CD14-positive monocyte (primary cell): ENCODE data around the gene C20orf141. TPM values are rescaled to one million over a fixed set of nuclear protein-coding genes. Genes with fewer than 3 reads are reported as not detected.

Source experiments
- DNase-seq, 3 donors: peaks; one replicate each; pipeline ENCODE4 v3.0.0-alpha.2; 2011 to 2022
- H2AFZ ChIP-seq: 2 replicates; pipeline ENCODE4 v1.6.0; 2012; ENCODE audit warnings: mild to moderate bottlenecking, low read depth, low read length, inconsistent platforms; ENCODE audit not compliant: insufficient read depth, poor library complexity, severe bottlenecking
- H3K27ac ChIP-seq, 2 donors: 1 replicate in 1 of 2; 2 replicates in 1 of 2; pipeline ENCODE4 v1.5.1; 2012 to 2013; ENCODE audit warnings: low read length in 2 of 2, control low read depth in 1 of 2, inconsistent platforms in 1 of 2, low read depth in 1 of 2, mild to moderate bottlenecking in 1 of 2
- H3K27me3 ChIP-seq, 2 donors: one replicate each; pipeline versions ENCODE4 v1.6.0 to v1.6.1; 2011 to 2013; ENCODE audit warnings: low read length in 2 of 2; ENCODE audit not compliant: control insufficient read depth in 2 of 2, insufficient read depth in 2 of 2
- H3K36me3 ChIP-seq, 2 donors: replicated peaks in 1 of 2; 1 replicate in 1 of 2; 2 replicates in 1 of 2; pipeline versions ENCODE4 v1.5.1 to v1.6.1; 2012 to 2013; ENCODE audit warnings: low read length in 2 of 2, control low read depth in 1 of 2, inconsistent platforms in 1 of 2, mild to moderate bottlenecking in 1 of 2; ENCODE audit not compliant: insufficient read depth in 2 of 2, control insufficient read depth in 1 of 2
- H3K4me1 ChIP-seq, 2 donors: 1 replicate in 1 of 2; 2 replicates in 1 of 2; pipeline versions ENCODE4 v1.5.1 to v1.6.1; 2012 to 2013; ENCODE audit warnings: low read length in 2 of 2, control low read depth in 1 of 2, inconsistent platforms in 1 of 2, mild to moderate bottlenecking in 1 of 2, moderate library complexity in 1 of 2; ENCODE audit not compliant: insufficient read depth in 2 of 2, control insufficient read depth in 1 of 2
- H3K4me2 ChIP-seq: replicated peaks from 2 replicates; pipeline ENCODE3; 2012; ENCODE audit warnings: low read length, moderate library complexity, mild to moderate bottlenecking; ENCODE audit not compliant: poor library complexity, severe bottlenecking; ENCODE audit errors: extremely low read depth
- H3K4me3 ChIP-seq, 3 experiments: fragments of 200-600 bp in 1 of 3; sonication (generic) in 1 of 3; replicated peaks in 1 of 3; 1 replicate in 2 of 3; 2 replicates in 1 of 3; pipeline ENCODE4 v1.5.1; 2011 to 2013; ENCODE audit warnings: low read length in 3 of 3, mild to moderate bottlenecking in 3 of 3, control low read depth in 2 of 3, low read depth in 2 of 3, inconsistent platforms in 1 of 3, moderate library complexity in 1 of 3
- H3K79me2 ChIP-seq: 2 replicates; pipeline ENCODE4 v1.6.0; 2012; ENCODE audit warnings: mild to moderate bottlenecking, control low read depth, inconsistent platforms, low read length, moderate library complexity; ENCODE audit not compliant: insufficient read depth
- H3K9ac ChIP-seq: 2 replicates; pipeline ENCODE4 v1.6.0; 2017; ENCODE audit warnings: low read length, mild to moderate bottlenecking; ENCODE audit not compliant: insufficient read depth, poor library complexity, severe bottlenecking
- H3K9me3 ChIP-seq, 2 donors: replicated peaks in 1 of 2; 1 replicate in 1 of 2; 2 replicates in 1 of 2; pipeline versions ENCODE4 v1.5.1 to v1.6.1; 2012 to 2013; ENCODE audit warnings: low read length in 2 of 2, control low read depth in 1 of 2; ENCODE audit not compliant: control insufficient read depth in 1 of 2, insufficient read depth in 1 of 2
- H4K20me1 ChIP-seq: 2 replicates; pipeline ENCODE4 v1.6.0; 2012; ENCODE audit warnings: mild to moderate bottlenecking, low read length, control low read depth, moderate library complexity; ENCODE audit not compliant: insufficient read depth
- H3K27ac Mint-ChIP-seq, 7 donors: one replicate each; pipeline ENCODE4 v1.8.0; 2020; ENCODE audit warnings: mild to moderate bottlenecking in 7 of 7, mixed read lengths in 7 of 7, moderate library complexity in 6 of 7, inconsistent platforms in 2 of 7
- H3K27me3 Mint-ChIP-seq, 3 donors: one replicate each; pipeline ENCODE4 v1.8.0; 2021 to 2022; ENCODE audit warnings: low read depth in 3 of 3, mild to moderate bottlenecking in 3 of 3, mixed read lengths in 3 of 3, moderate library complexity in 3 of 3, inconsistent platforms in 1 of 3
- H3K36me3 Mint-ChIP-seq, 2 donors: one replicate each; pipeline ENCODE4 v1.8.0; 2020; ENCODE audit warnings: mixed read lengths in 2 of 2, inconsistent platforms in 1 of 2, mild to moderate bottlenecking in 1 of 2
- H3K4me1 Mint-ChIP-seq: one replicate; pipeline ENCODE4 v1.8.0; 2020; ENCODE audit warnings: mild to moderate bottlenecking, mixed read lengths
- H3K4me3 Mint-ChIP-seq, 2 donors: one replicate each; pipeline ENCODE4 v1.8.0; 2020; ENCODE audit warnings: mild to moderate bottlenecking in 2 of 2, mixed read lengths in 2 of 2, moderate library complexity in 1 of 2
- H3K9me3 Mint-ChIP-seq, 7 donors: one replicate each; pipeline ENCODE4 v1.8.0; 2020 to 2022; ENCODE audit warnings: mixed read lengths in 7 of 7, mild to moderate bottlenecking in 6 of 7, moderate library complexity in 6 of 7, inconsistent platforms in 2 of 7
- CTCF ChIP-seq: fragments of 200-600 bp; IDR thresholded peaks from one replicate; pipeline ENCODE4 v1.8.0; 2022; ENCODE audit warnings: antibody characterized with exemption, mild to moderate bottlenecking
- WGBS: methylation state at CpG from one replicate; pipeline ENCODE4 v1.1.5; 2013; ENCODE audit warnings: missing lambda C conversion rate; ENCODE audit not compliant: insufficient coverage; 5-methylcytosine and 5-hydroxymethylcytosine counted together
- intact Hi-C, 2 donors: fragments of 100-400 bp; cut with micrococcal nuclease; formaldehyde crosslinking; loops; one replicate each; pipeline versions ENCODE4 v1.15.0 to v1.15.1; 2023
- polyA plus RNA-seq, 3 donors: library from polyadenylated mRNA; depleted of rRNA in 1 of 3; unstranded in 2 of 3; stranded (reverse) in 1 of 3; fragments of 300-500 nt in 2 of 3; fragments of >200 nt in 1 of 3; fragmentation: Illumina TruSeq in 2 of 3; gene quantifications; 1 replicate in 2 of 3; 2 replicates in 1 of 3; pipeline ENCODE4 v1.2.3, GENCODE V29; 2012 to 2021

C20orf141 gene
- polyA plus RNA-seq, 3 donors: not detected

- Histone ChIP-seq H3K4me3 (no peak overlapping the region), H3K79me2 (no peaks in the 10 kb centered on the region), H3K36me3 (no peaks in the 10 kb centered on the region), H3K4me1 (peaks cover 19 to 22% of the 10 kb centered on the region in 2 donors), H3K9me3 (no peaks in the 10 kb centered on the region), H2AFZ (no peak overlapping the region), H3K4me2 (no peak overlapping the region), H3K9ac (no peak overlapping the region), H3K27me3 (peaks cover 4 to 22% of the 10 kb centered on the region in 2 donors), H3K27ac (no peak overlapping the region), H4K20me1 (no peaks in the 10 kb centered on the region)
- Mint-ChIP-seq H3K27ac (no peak overlapping the region), H3K4me3 (no peak overlapping the region), H3K9me3 (peaks cover 0 to 11% (median 5%) of the 10 kb centered on the region in 7 donors), H3K36me3 (peaks cover 3 to 7% of the 10 kb centered on the region in 2 donors), H3K27me3 (peaks cover 19 to 30% (median 22%) of the 10 kb centered on the region in 3 donors), H3K4me1 (peaks cover 22% of the 10 kb centered on the region)
- WGBS: 93% methylated on average over 19 of the region's 20 CpGs
- DNase-seq: no peak
- intact Hi-C loops: no loop called here
- TF ChIP-seq CTCF: no peak
These were observed 18.7 kb upstream of the C20orf141 start for GRCh38 chr20:2796011-2796660.

GRCh38 chr20:2797136-2797983 is 17.4 kb upstream of the C20orf141 start:
- intact Hi-C loops: no loop called here
- Mint-ChIP-seq H3K36me3 (peaks cover 3 to 7% of the 10 kb centered on the region in 2 donors), H3K4me1 (peaks cover 28% of the 10 kb centered on the region), H3K4me3 (no peak overlapping the region), H3K27me3 (peaks cover 28 to 39% (median 32%) of the 10 kb centered on the region in 3 donors), H3K27ac (peak overlapping the region in 1 of 7 donors; percentile 26), H3K9me3 (peaks cover 0 to 10% (median 6%) of the 10 kb centered on the region in 7 donors)
- TF ChIP-seq CTCF: no peak
- Histone ChIP-seq H3K4me3 (no peak overlapping the region), H3K36me3 (no peaks in the 10 kb centered on the region), H4K20me1 (no peaks in the 10 kb centered on the region), H2AFZ (no peak overlapping the region), H3K79me2 (no peaks in the 10 kb centered on the region), H3K27me3 (peaks cover 10 to 33% of the 10 kb centered on the region in 2 donors), H3K9me3 (no peaks in the 10 kb centered on the region), H3K9ac (no peak overlapping the region), H3K4me1 (peaks cover 23 to 26% of the 10 kb centered on the region in 2 donors), H3K4me2 (no peak overlapping the region), H3K27ac (no peak overlapping the region)
- 88% methylated on average over 10 of the region's 16 CpGs for WGBS
- DNase-seq: no peak
